Measurements from ENCODE around the gene IMPG1. TPM values are rescaled to one million over a fixed set of nuclear protein-coding genes. Genes with fewer than 3 reads are reported as not detected.

IMPG1 gene
- total RNA-seq, 4 donors from 2014 or later = not detected

- H3K27me3 ChIP-seq = no peaks in the 10 kb centered on the region
- H3K36me3 ChIP-seq = no peaks in the 10 kb centered on the region
- in situ Hi-C loops (cut with MboI; ENCODE audit: low pct_ligation_motif_present in 1 of 4, low pct_unique_long_range_greater_than_20kb in 1 of 4, low sequenced_read_pairs in 3 of 4) = loop anchor here in 3 of 4 donors (25.0 kb wide), 1 partner anchor 1521 kb away; the partner anchor contains the start of gene HTR1B (in 3 of the 3)
- DNase-seq = no peak
- no peaks in the 10 kb centered on the region for H3K9me3 ChIP-seq
- intact Hi-C loops (cut with DNase I; ENCODE audit: low total_unique reads) = no loop called here
- H3K4me1 ChIP-seq = no peaks in the 10 kb centered on the region
- no peak overlapping the region for H3K4me3 ChIP-seq
- no peak overlapping the region for H3K27ac ChIP-seq
- TF ChIP-seq POLR2A (IDR thresholded peaks at IDR 0.05) = no peak
- TF ChIP-seq POLR2AphosphoS5 (IDR thresholded peaks at IDR 0.05) = no peak
- TF ChIP-seq EP300 (IDR thresholded peaks at IDR 0.05; ENCODE audit: low read depth) = no peak
- no peak for TF ChIP-seq CTCF (IDR thresholded peaks at IDR 0.05)
- WGBS, 2 donors (ENCODE audit: low coverage in 1 of 2) = 13 to 42% methylated on average over 1 of the region's 1 CpG
Observed at GRCh38 chr6:75941509-75941908, 131.0 kb downstream of the IMPG1 start.

- H3K27me3 ChIP-seq = peaks cover 3% of the 10 kb centered on the region
- H3K4me1 ChIP-seq = no peaks in the 10 kb centered on the region
- H3K9me3 ChIP-seq = no peaks in the 10 kb centered on the region
- H3K27ac ChIP-seq = no peak overlapping the region
- no peaks in the 10 kb centered on the region for H3K36me3 ChIP-seq
- in situ Hi-C loops (cut with MboI; ENCODE audit: low pct_ligation_motif_present in 1 of 4, low pct_unique_long_range_greater_than_20kb in 1 of 4, low sequenced_read_pairs in 3 of 4) = loop anchor here in 3 of 4 donors (25.0 kb wide), 1 partner anchor 1522 kb away; the partner anchor contains the start of gene HTR1B (in 3 of the 3)
- TF ChIP-seq CTCF (IDR thresholded peaks at IDR 0.05) (no peak), POLR2A (IDR thresholded peaks at IDR 0.05) (no peak), EP300 (IDR thresholded peaks at IDR 0.05; ENCODE audit: low read depth) (no peak), POLR2AphosphoS5 (IDR thresholded peaks at IDR 0.05) (no peak)
- DNase-seq = no peak
- WGBS, 2 donors (ENCODE audit: low coverage in 1 of 2) = 44 to 56% methylated on average over 4 of the region's 4 CpGs
- H3K4me3 ChIP-seq = no peak overlapping the region
- intact Hi-C loops (cut with DNase I; ENCODE audit: low total_unique reads) = no loop called here
Observed at GRCh38 chr6:75940564-75940963, 131.9 kb downstream of the IMPG1 start.

GRCh38 chr6:75937846-75938245, 134.6 kb downstream of the IMPG1 start:
- in situ Hi-C loops (cut with MboI; ENCODE audit: low pct_ligation_motif_present in 1 of 4, low pct_unique_long_range_greater_than_20kb in 1 of 4, low sequenced_read_pairs in 3 of 4) = loop anchor here in 3 of 4 donors (25.0 kb wide), 1 partner anchor 1524 kb away; the partner anchor contains the start of gene HTR1B (in 3 of the 3)

GRCh38 chr6:75936682-75937081, 135.8 kb downstream of the IMPG1 start:
- in situ Hi-C loops (cut with MboI; ENCODE audit: low pct_ligation_motif_present in 1 of 4, low pct_unique_long_range_greater_than_20kb in 1 of 4, low sequenced_read_pairs in 3 of 4) = loop anchor here in 3 of 4 donors (25.0 kb wide), 1 partner anchor 1526 kb away; the partner anchor contains the start of gene HTR1B (in 3 of the 3)
- 68 to 80% methylated on average over 3 of the region's 3 CpGs for WGBS, 2 donors (ENCODE audit: low coverage in 1 of 2)

More at GRCh38 chr6:75937846-75938245, 134.6 kb downstream of the IMPG1 start:
- Histone ChIP-seq H3K4me3 (no peak overlapping the region), H3K36me3 (no peaks in the 10 kb centered on the region), H3K9me3 (no peaks in the 10 kb centered on the region), H3K4me1 (peaks cover 0 to 8% (median 5%) of the 10 kb centered on the region in 4 donors), H3K27me3 (peaks cover 8% of the 10 kb centered on the region), H3K27ac (no peak overlapping the region)
- TF ChIP-seq POLR2A (IDR thresholded peaks at IDR 0.05) = no peak
- no peak for TF ChIP-seq CTCF (IDR thresholded peaks at IDR 0.05)
- TF ChIP-seq POLR2AphosphoS5 (IDR thresholded peaks at IDR 0.05) = no peak
- no peak for TF ChIP-seq EP300 (IDR thresholded peaks at IDR 0.05; ENCODE audit: low read depth)
- WGBS, 2 donors (ENCODE audit: low coverage in 1 of 2) = 50 to 72% methylated on average over 2 of the region's 2 CpGs
- DNase-seq = no peak
- intact Hi-C loops (cut with DNase I; ENCODE audit: low total_unique reads) = no loop called here

More at GRCh38 chr6:75936682-75937081, 135.8 kb downstream of the IMPG1 start:
- DNase-seq = no peak
- Histone ChIP-seq H3K36me3 (no peaks in the 10 kb centered on the region), H3K4me1 (peaks cover 0 to 8% (median 5%) of the 10 kb centered on the region in 4 donors), H3K4me3 (no peak overlapping the region), H3K27ac (no peak overlapping the region), H3K27me3 (peaks cover 8% of the 10 kb centered on the region), H3K9me3 (no peaks in the 10 kb centered on the region)
- intact Hi-C loops (cut with DNase I; ENCODE audit: low total_unique reads) = no loop called here
- TF ChIP-seq EP300 (IDR thresholded peaks at IDR 0.05; ENCODE audit: low read depth) = no peak
- no peak for TF ChIP-seq POLR2AphosphoS5 (IDR thresholded peaks at IDR 0.05)
- no peak for TF ChIP-seq CTCF (IDR thresholded peaks at IDR 0.05)
- TF ChIP-seq POLR2A (IDR thresholded peaks at IDR 0.05) = no peak
